Measurements from ENCODE around the gene MRPL44.

Gene MRPL44

DNA sequence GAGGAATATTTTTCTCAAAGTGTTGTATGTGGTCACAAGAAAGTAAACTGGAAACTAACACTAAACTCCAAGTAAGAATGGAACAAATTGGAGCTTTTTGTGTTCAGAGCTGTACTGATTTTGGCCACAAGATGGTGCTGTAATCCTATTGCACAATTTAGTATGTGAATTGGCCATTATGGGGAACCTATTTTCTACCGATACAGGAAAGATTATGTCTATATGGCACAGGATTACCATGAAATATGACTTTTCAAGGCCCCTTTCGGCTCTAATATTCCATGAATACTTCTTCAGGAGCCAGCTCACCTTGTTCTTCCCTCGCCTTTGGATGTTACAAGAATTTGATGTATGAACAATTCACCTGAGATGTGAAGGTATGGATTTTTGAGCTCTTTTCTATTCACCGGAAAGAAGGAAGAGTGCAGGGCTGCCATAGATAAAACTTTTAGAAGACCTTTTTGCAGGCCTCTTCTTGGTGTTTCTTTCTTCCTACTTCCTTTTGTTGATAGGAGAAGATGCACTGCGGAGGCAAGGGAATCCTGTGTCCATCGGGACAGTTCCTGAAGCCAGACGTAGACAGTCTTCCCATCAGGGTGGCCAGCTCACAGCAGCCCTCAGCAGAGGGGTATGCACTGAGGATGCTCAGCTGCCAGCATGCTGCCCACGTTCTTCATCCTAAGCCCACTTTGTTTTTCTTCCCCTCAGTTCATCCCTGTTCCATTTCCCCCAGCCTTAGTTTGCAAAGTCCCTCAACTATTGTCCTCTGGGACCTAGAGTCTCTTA, 13.3 kb downstream of the MRPL44 start:
- Histone ChIP-seq H3K9me3 (ENCODE audit: control insufficient read depth, low read length) (no peaks in the 10 kb centered on the region), H3K4me1 (ENCODE audit: control insufficient read depth, insufficient read depth, low read length, poor library complexity, severe bottlenecking) (no peaks in the 10 kb centered on the region), H3K27me3 (replicated peaks; ENCODE audit: control insufficient read depth, insufficient read depth, low read length, poor library complexity, severe bottlenecking) (no peaks in the 10 kb centered on the region), H3K4me3 (ENCODE audit: insufficient read depth, low read depth, low read length, poor library complexity, severe bottlenecking) (no peak overlapping the region), H3K36me3 (ENCODE audit: control insufficient read depth, insufficient read depth, low read length) (peaks cover 24% of the 10 kb centered on the region), H3K27ac (ENCODE audit: insufficient read depth, low read length, poor library complexity, severe bottlenecking) (no peak overlapping the region)
- peak in 1 of 3 donors; percentile 31 for DNase-seq

GRCh38 chr2:223971731-223972130, 14.5 kb downstream of the MRPL44 start:
- Histone ChIP-seq H3K4me3 (ENCODE audit: insufficient read depth, low read depth, low read length, poor library complexity, severe bottlenecking) (no peak overlapping the region), H3K27ac (ENCODE audit: insufficient read depth, low read length, poor library complexity, severe bottlenecking) (no peak overlapping the region), H3K9me3 (ENCODE audit: control insufficient read depth, low read length) (no peaks in the 10 kb centered on the region), H3K27me3 (replicated peaks; ENCODE audit: control insufficient read depth, insufficient read depth, low read length, poor library complexity, severe bottlenecking) (no peaks in the 10 kb centered on the region), H3K4me1 (ENCODE audit: control insufficient read depth, insufficient read depth, low read length, poor library complexity, severe bottlenecking) (no peaks in the 10 kb centered on the region), H3K36me3 (ENCODE audit: control insufficient read depth, insufficient read depth, low read length) (peaks cover 19% of the 10 kb centered on the region)
- DNase-seq: no peak

DNA sequence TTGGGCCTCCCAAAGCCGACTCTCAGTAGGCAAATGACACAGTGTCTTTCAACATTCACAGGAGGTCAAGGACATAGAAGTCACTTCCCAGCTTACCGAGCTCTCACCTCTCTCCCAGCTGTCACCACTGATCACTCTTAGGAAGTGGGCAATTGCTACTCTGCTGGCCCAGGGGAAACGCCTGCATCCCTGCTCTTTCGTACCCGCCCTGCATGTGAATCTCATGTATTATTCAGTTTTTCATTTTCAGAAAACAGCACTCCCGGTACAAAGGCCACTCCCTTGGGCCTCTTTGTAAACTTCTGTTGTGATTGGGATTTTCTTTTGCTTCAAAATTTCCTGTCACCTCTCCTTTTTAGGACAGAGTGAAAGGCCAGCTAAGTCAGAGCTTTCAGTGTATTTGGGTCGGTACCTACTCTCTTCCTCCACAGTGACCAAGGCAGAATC, 15.4 kb downstream of the MRPL44 start:
- DNase-seq: no peak
- Histone ChIP-seq H3K27ac (ENCODE audit: insufficient read depth, low read length, poor library complexity, severe bottlenecking) (no peak overlapping the region), H3K36me3 (ENCODE audit: control insufficient read depth, insufficient read depth, low read length) (peaks cover 10% of the 10 kb centered on the region), H3K27me3 (replicated peaks; ENCODE audit: control insufficient read depth, insufficient read depth, low read length, poor library complexity, severe bottlenecking) (no peaks in the 10 kb centered on the region), H3K4me1 (ENCODE audit: control insufficient read depth, insufficient read depth, low read length, poor library complexity, severe bottlenecking) (no peaks in the 10 kb centered on the region), H3K9me3 (ENCODE audit: control insufficient read depth, low read length) (no peaks in the 10 kb centered on the region), H3K4me3 (ENCODE audit: insufficient read depth, low read depth, low read length, poor library complexity, severe bottlenecking) (no peak overlapping the region)

DNA sequence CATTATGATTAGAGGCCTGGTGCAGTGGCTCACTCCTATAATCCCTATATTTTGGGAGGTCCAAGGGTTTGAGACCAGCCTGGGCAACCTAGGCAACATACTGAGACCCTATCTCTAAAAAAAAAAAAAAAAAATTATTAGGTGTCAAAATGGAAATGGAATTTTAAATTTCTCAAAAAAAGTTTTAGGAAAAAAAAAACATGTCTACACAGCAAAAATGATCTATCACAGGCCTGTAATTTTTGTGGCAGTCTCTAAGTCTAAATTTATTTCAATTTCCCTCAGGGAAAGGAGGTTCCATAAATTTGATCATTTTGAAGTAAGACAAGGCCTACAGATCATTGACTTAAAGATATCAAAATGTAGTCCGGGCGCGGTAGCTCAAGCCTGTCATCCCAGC, 16.3 kb downstream of the MRPL44 start:
- H3K4me3 ChIP-seq (ENCODE audit: insufficient read depth, low read depth, low read length, poor library complexity, severe bottlenecking): no peak overlapping the region
- no peaks in the 10 kb centered on the region for H3K27me3 ChIP-seq (replicated peaks; ENCODE audit: control insufficient read depth, insufficient read depth, low read length, poor library complexity, severe bottlenecking)
- H3K36me3 ChIP-seq (ENCODE audit: control insufficient read depth, insufficient read depth, low read length): peaks cover 1% of the 10 kb centered on the region
- H3K4me1 ChIP-seq (ENCODE audit: control insufficient read depth, insufficient read depth, low read length, poor library complexity, severe bottlenecking): no peaks in the 10 kb centered on the region
- no peaks in the 10 kb centered on the region for H3K9me3 ChIP-seq (ENCODE audit: control insufficient read depth, low read length)
- no peak overlapping the region for H3K27ac ChIP-seq (ENCODE audit: insufficient read depth, low read length, poor library complexity, severe bottlenecking)
- DNase-seq: no peak

- Histone ChIP-seq H3K27ac (ENCODE audit: insufficient read depth, low read length, poor library complexity, severe bottlenecking) (no peak overlapping the region), H3K9me3 (ENCODE audit: control insufficient read depth, low read length) (no peaks in the 10 kb centered on the region), H3K36me3 (ENCODE audit: control insufficient read depth, insufficient read depth, low read length) (no peaks in the 10 kb centered on the region), H3K27me3 (replicated peaks; ENCODE audit: control insufficient read depth, insufficient read depth, low read length, poor library complexity, severe bottlenecking) (no peaks in the 10 kb centered on the region), H3K4me3 (ENCODE audit: insufficient read depth, low read depth, low read length, poor library complexity, severe bottlenecking) (no peak overlapping the region), H3K4me1 (ENCODE audit: control insufficient read depth, insufficient read depth, low read length, poor library complexity, severe bottlenecking) (no peaks in the 10 kb centered on the region)
- no peak for DNase-seq
These were observed 19.5 kb downstream of the MRPL44 start for GRCh38 chr2:223976635-223977226.

GRCh38 chr2:223978451-223978850, 21.2 kb downstream of the MRPL44 start:
- H3K9me3 ChIP-seq (ENCODE audit: control insufficient read depth, low read length): no peaks in the 10 kb centered on the region
- no peak for DNase-seq
- H3K27me3 ChIP-seq (replicated peaks; ENCODE audit: control insufficient read depth, insufficient read depth, low read length, poor library complexity, severe bottlenecking): no peaks in the 10 kb centered on the region
- no peaks in the 10 kb centered on the region for H3K4me1 ChIP-seq (ENCODE audit: control insufficient read depth, insufficient read depth, low read length, poor library complexity, severe bottlenecking)
- H3K36me3 ChIP-seq (ENCODE audit: control insufficient read depth, insufficient read depth, low read length): no peaks in the 10 kb centered on the region
- H3K4me3 ChIP-seq (ENCODE audit: insufficient read depth, low read depth, low read length, poor library complexity, severe bottlenecking): no peak overlapping the region
- no peak overlapping the region for H3K27ac ChIP-seq (ENCODE audit: insufficient read depth, low read length, poor library complexity, severe bottlenecking)

GRCh38 chr2:223979730-223980396, 22.6 kb downstream of the MRPL44 start:
- H3K36me3 ChIP-seq (ENCODE audit: control insufficient read depth, insufficient read depth, low read length): no peaks in the 10 kb centered on the region
- H3K9me3 ChIP-seq (ENCODE audit: control insufficient read depth, low read length): no peaks in the 10 kb centered on the region
- no peak for DNase-seq
- no peaks in the 10 kb centered on the region for H3K27me3 ChIP-seq (replicated peaks; ENCODE audit: control insufficient read depth, insufficient read depth, low read length, poor library complexity, severe bottlenecking)
- H3K27ac ChIP-seq (ENCODE audit: insufficient read depth, low read length, poor library complexity, severe bottlenecking): no peak overlapping the region
- no peak overlapping the region for H3K4me3 ChIP-seq (ENCODE audit: insufficient read depth, low read depth, low read length, poor library complexity, severe bottlenecking)
- H3K4me1 ChIP-seq (ENCODE audit: control insufficient read depth, insufficient read depth, low read length, poor library complexity, severe bottlenecking): no peaks in the 10 kb centered on the region

DNA sequence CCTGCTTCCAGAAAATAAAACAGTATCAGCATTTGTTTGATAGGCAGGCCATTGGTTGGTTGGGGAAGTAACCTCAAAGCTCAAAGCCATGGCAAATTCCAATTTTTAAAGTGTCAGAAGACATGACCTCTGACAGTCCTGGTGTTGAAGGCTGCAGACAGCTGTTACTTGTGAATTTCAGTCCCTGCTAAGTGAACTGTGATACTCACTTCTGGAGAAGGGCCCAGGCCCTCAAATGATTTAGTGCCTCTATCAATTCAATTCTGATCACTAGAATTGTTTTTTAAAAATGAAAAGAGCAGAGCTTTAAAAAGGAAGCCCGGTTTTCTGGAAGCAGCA, 23.1 kb downstream of the MRPL44 start:
- H3K27ac ChIP-seq (ENCODE audit: insufficient read depth, low read length, poor library complexity, severe bottlenecking): no peak overlapping the region
- no peak overlapping the region for H3K4me3 ChIP-seq (ENCODE audit: insufficient read depth, low read depth, low read length, poor library complexity, severe bottlenecking)
- H3K9me3 ChIP-seq (ENCODE audit: control insufficient read depth, low read length): no peaks in the 10 kb centered on the region
- H3K27me3 ChIP-seq (replicated peaks; ENCODE audit: control insufficient read depth, insufficient read depth, low read length, poor library complexity, severe bottlenecking): no peaks in the 10 kb centered on the region
- DNase-seq: no peak
- H3K4me1 ChIP-seq (ENCODE audit: control insufficient read depth, insufficient read depth, low read length, poor library complexity, severe bottlenecking): no peaks in the 10 kb centered on the region
- H3K36me3 ChIP-seq (ENCODE audit: control insufficient read depth, insufficient read depth, low read length): no peaks in the 10 kb centered on the region

DNA sequence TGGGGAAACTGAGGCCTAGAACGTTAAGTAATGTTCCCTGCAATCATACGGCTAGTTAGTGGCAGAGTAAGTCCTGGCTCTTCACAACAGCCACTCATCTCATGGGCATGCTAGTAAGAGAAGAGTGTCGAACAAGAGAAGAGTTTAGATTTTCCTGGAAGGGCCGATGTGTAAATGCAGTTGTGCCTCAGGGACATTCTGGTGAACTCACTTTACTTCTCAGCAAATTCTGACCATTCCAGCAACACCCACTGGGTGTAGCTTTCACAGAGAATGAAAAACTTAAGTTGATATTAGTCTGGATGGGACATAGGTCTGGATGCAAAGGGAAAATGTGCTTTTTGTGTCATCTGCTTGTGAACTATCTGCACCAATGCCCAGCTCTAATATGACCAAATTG, 23.5 kb downstream of the MRPL44 start:
- H3K27ac ChIP-seq (ENCODE audit: insufficient read depth, low read length, poor library complexity, severe bottlenecking): no peak overlapping the region
- H3K9me3 ChIP-seq (ENCODE audit: control insufficient read depth, low read length): no peaks in the 10 kb centered on the region
- no peaks in the 10 kb centered on the region for H3K4me1 ChIP-seq (ENCODE audit: control insufficient read depth, insufficient read depth, low read length, poor library complexity, severe bottlenecking)
- H3K4me3 ChIP-seq (ENCODE audit: insufficient read depth, low read depth, low read length, poor library complexity, severe bottlenecking): no peak overlapping the region
- no peak for DNase-seq
- no peaks in the 10 kb centered on the region for H3K27me3 ChIP-seq (replicated peaks; ENCODE audit: control insufficient read depth, insufficient read depth, low read length, poor library complexity, severe bottlenecking)
- no peaks in the 10 kb centered on the region for H3K36me3 ChIP-seq (ENCODE audit: control insufficient read depth, insufficient read depth, low read length)

DNA sequence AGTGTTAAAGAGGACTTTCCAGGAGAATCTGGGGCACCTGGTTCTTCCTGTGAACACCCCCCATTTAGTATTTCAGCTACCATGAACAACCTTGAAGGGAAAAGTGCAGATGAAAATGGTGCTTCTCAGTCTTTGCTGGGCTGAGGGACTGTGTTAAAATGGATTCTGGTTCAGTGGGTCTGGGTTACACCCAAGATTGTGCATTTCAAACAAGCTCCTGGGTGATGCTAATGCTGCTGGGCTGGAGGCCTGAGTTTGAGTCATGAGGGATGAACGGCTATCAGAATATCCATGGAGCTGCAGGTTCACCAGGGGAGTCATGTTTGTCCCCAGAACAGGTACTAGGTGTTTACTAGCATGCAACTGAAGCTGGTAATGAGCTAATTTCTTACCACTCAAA, 24.0 kb downstream of the MRPL44 start:
- Histone ChIP-seq H3K4me3 (ENCODE audit: insufficient read depth, low read depth, low read length, poor library complexity, severe bottlenecking) (no peak overlapping the region), H3K36me3 (ENCODE audit: control insufficient read depth, insufficient read depth, low read length) (no peaks in the 10 kb centered on the region), H3K4me1 (ENCODE audit: control insufficient read depth, insufficient read depth, low read length, poor library complexity, severe bottlenecking) (no peaks in the 10 kb centered on the region), H3K27me3 (replicated peaks; ENCODE audit: control insufficient read depth, insufficient read depth, low read length, poor library complexity, severe bottlenecking) (no peaks in the 10 kb centered on the region), H3K27ac (ENCODE audit: insufficient read depth, low read length, poor library complexity, severe bottlenecking) (no peak overlapping the region), H3K9me3 (ENCODE audit: control insufficient read depth, low read length) (no peaks in the 10 kb centered on the region)
- DNase-seq: no peak
